Esophagus (tissue), 2 donors: ENCODE measurements around the gene WDR45. TPM values are rescaled to one million over a fixed set of nuclear protein-coding genes. Genes with fewer than 3 reads are reported as not detected.

ENCODE experiments used
- H3K27ac ChIP-seq, 2 donors: one replicate each; pipeline ENCODE4 v1.5.1; 2013; ENCODE audit warnings: low read depth in 2 of 2, mild to moderate bottlenecking in 2 of 2, inconsistent platforms in 1 of 2, low read length in 1 of 2, moderate library complexity in 1 of 2
- H3K27me3 ChIP-seq, 2 donors: one replicate each; pipeline ENCODE4 v1.6.1; 2013; ENCODE audit warnings: low read length in 2 of 2, control low read depth in 1 of 2, mild to moderate bottlenecking in 1 of 2; ENCODE audit not compliant: insufficient read depth in 2 of 2, control insufficient read depth in 1 of 2
- H3K36me3 ChIP-seq, 2 donors: one replicate each; pipeline ENCODE4 v1.6.1; 2013; ENCODE audit warnings: low read length in 1 of 2; ENCODE audit not compliant: control insufficient read depth in 2 of 2, insufficient read depth in 2 of 2
- H3K4me1 ChIP-seq, 2 donors: one replicate each; pipeline ENCODE4 v1.6.1; 2013; ENCODE audit warnings: low read length in 1 of 2; ENCODE audit not compliant: control insufficient read depth in 2 of 2, insufficient read depth in 2 of 2
- H3K4me3 ChIP-seq, 2 donors: one replicate each; pipeline ENCODE4 v1.5.1; 2013; ENCODE audit warnings: low read length in 2 of 2, mild to moderate bottlenecking in 2 of 2, low read depth in 1 of 2, moderate library complexity in 1 of 2
- H3K9me3 ChIP-seq, 2 donors: one replicate each; pipeline ENCODE4 v1.6.1; 2013; ENCODE audit warnings: mild to moderate bottlenecking in 2 of 2, low read depth in 1 of 2, low read length in 1 of 2, moderate library complexity in 1 of 2; ENCODE audit not compliant: control insufficient read depth in 2 of 2, insufficient read depth in 1 of 2
- WGBS, 2 donors: extraction: QIAGEN DNeasy Blood & Tissue Kit; methylation state at CpG; one replicate each; pipeline ENCODE4 v1.1.7; 2013; 5-methylcytosine and 5-hydroxymethylcytosine counted together
- polyA plus RNA-seq, 2 donors: library from polyadenylated mRNA; stranded (reverse); fragments of 200-250 nt; gene quantifications; one replicate each; pipeline ENCODE4 v1.2.3, GENCODE V29; 2013
- donor health status: healthy with polysubstance abuse.
- donor health status: Bipolar disorder and iron deficiency.

The WDR45 gene
- polyA plus RNA-seq, 2 donors: 45.1 to 55.6 TPM

- H3K27ac ChIP-seq: no peak overlapping the region
- WGBS, 2 donors: 77 to 78% methylated on average over 4 of the region's 4 CpGs
- no peaks in the 10 kb centered on the region for H3K36me3 ChIP-seq
- no peaks in the 10 kb centered on the region for H3K27me3 ChIP-seq
- H3K4me1 ChIP-seq: no peaks in the 10 kb centered on the region
- no peak overlapping the region for H3K4me3 ChIP-seq
- H3K9me3 ChIP-seq: no peaks in the 10 kb centered on the region
Observed at GRCh38 chrX:49082271-49082871, 2.7 kb upstream of the WDR45 start.

DNA sequence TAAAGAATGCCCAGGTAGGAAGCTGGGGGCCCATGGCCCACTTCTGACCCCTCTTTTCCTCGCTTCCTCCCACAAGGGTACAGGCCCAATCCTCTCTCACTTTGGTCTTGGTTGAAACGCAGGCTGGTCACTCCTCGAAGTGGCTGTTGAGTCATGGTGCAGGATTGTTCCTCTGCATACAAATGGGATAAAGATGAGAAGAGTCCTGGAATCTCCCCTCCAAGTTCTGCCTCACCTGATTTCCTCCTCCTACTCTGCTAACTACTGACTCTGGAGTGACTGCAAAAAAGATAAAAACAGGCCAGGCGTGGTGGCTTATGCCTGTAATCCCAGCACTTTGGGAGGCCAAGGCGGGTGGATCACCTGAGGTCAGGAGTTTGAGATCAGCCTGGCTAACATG, 1.7 kb downstream of the WDR45 start:
- Histone ChIP-seq H3K4me3 (no peak overlapping the region), H3K27ac (no peak overlapping the region), H3K36me3 (peaks cover 0 to 4% of the 10 kb centered on the region in 2 donors), H3K9me3 (no peaks in the 10 kb centered on the region), H3K4me1 (no peaks in the 10 kb centered on the region), H3K27me3 (no peaks in the 10 kb centered on the region)
- WGBS, 2 donors: 71 to 79% methylated on average over 5 of the region's 5 CpGs

GRCh38 chrX:49075347-49075746, 4.3 kb downstream of the WDR45 start:
- Histone ChIP-seq H3K9me3 (no peaks in the 10 kb centered on the region), H3K4me3 (no peak overlapping the region), H3K27ac (no peak overlapping the region), H3K4me1 (peaks cover 0 to 5% of the 10 kb centered on the region in 2 donors), H3K27me3 (no peaks in the 10 kb centered on the region), H3K36me3 (peaks cover 0 to 4% of the 10 kb centered on the region in 2 donors)
- 86 to 87% methylated on average over 13 of the region's 13 CpGs for WGBS, 2 donors

GRCh38 chrX:49073601-49074575, 5.8 kb downstream of the WDR45 start, which contains the start of gene PRAF2:
TSS of gene PRAF2 (minus strand) at chrX:49074002. CDS start at chrX:49073987, 15 bp downstream.
- Histone ChIP-seq H3K27me3 (no peaks in the 10 kb centered on the region), H3K4me1 (peaks cover 0 to 5% of the 10 kb centered on the region in 2 donors), H3K27ac (peak within 1 kb of the TSS; percentile 51 to 75), H3K9me3 (no peaks in the 10 kb centered on the region), H3K4me3 (peak within 1 kb of the TSS; percentile 32 to 61), H3K36me3 (peaks cover 0 to 6% of the 10 kb centered on the region in 2 donors)
- WGBS, 2 donors: 1 to 33% methylated on average over 61 of the region's 61 CpGs

GRCh38 chrX:49072712-49073095, 7.0 kb downstream of the WDR45 start:
- Histone ChIP-seq H3K4me3 (peak overlapping the region; percentile 11 to 61), H3K36me3 (peaks cover 0 to 9% of the 10 kb centered on the region in 2 donors), H3K4me1 (peaks cover 0 to 5% of the 10 kb centered on the region in 2 donors), H3K9me3 (no peaks in the 10 kb centered on the region), H3K27ac (no peak overlapping the region), H3K27me3 (no peaks in the 10 kb centered on the region)
- WGBS, 2 donors: 34 to 54% methylated on average over 10 of the region's 10 CpGs

- Histone ChIP-seq H3K36me3 (peaks cover 0 to 9% of the 10 kb centered on the region in 2 donors), H3K27ac (peak overlapping the region; percentile 16 to 42), H3K9me3 (no peaks in the 10 kb centered on the region), H3K4me3 (peak overlapping the region; percentile 11 to 29), H3K27me3 (no peaks in the 10 kb centered on the region), H3K4me1 (peaks cover 0 to 5% of the 10 kb centered on the region in 2 donors)
- 28 to 49% methylated on average over 46 to 63 of the region's 63 CpGs for WGBS, 2 donors
Observed at GRCh38 chrX:49071877-49072711, 7.6 kb downstream of the WDR45 start.

DNA sequence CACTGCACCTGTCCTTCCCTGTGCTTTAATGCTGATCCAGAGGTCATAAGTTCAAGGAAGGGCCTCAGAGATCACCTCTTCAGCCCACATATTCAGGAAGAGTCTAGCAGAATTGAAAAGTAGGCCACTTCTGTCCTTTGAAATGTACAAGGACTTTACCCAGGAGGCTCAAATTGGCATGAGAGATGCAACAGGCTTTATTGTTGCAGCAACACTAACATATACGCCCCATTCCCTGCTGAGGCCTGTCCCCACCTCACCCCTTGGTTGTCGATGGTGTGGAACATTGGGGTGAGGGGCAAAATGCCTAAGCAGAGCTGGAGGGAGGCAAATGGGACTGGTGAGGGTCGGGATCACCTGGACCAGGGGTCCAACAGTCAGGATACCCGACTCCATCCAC, 8.7 kb downstream of the WDR45 start:
- H3K4me3 ChIP-seq: no peak overlapping the region
- H3K27ac ChIP-seq: no peak overlapping the region
- H3K27me3 ChIP-seq: no peaks in the 10 kb centered on the region
- H3K9me3 ChIP-seq: no peaks in the 10 kb centered on the region
- peaks cover 0 to 5% of the 10 kb centered on the region in 2 donors for H3K4me1 ChIP-seq
- 66 to 90% methylated on average over 4 of the region's 4 CpGs for WGBS, 2 donors
- peaks cover 0 to 9% of the 10 kb centered on the region in 2 donors for H3K36me3 ChIP-seq

DNA sequence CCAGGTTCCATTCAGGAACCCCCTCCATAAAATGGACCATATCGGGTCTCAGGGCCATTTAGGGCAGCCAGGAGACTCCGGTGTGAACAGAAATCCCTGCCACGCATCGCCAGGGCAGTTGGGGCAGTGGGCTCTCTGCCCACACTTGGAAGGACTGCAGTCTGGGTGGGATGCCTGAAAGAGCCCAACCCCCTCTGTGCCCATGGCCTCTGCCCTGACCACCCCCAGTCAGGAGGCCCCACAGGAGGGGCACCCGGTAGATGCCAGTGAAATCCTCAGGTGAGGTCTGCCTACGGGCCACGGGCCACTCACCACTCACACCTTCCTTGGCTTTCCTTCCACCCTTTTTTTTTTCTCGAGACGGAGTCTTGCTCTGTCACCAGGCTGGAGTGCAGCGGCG, 10.6 kb downstream of the WDR45 start:
- WGBS, 2 donors: 85 to 86% methylated on average over 11 of the region's 11 CpGs
- Histone ChIP-seq H3K27ac (no peak overlapping the region), H3K27me3 (no peaks in the 10 kb centered on the region), H3K36me3 (peaks cover 0 to 11% of the 10 kb centered on the region in 2 donors), H3K4me1 (peaks cover 0 to 5% of the 10 kb centered on the region in 2 donors), H3K4me3 (no peak overlapping the region), H3K9me3 (no peaks in the 10 kb centered on the region)
